ENCODE data around the gene SMIM15.

SMIM15 gene

DNA sequence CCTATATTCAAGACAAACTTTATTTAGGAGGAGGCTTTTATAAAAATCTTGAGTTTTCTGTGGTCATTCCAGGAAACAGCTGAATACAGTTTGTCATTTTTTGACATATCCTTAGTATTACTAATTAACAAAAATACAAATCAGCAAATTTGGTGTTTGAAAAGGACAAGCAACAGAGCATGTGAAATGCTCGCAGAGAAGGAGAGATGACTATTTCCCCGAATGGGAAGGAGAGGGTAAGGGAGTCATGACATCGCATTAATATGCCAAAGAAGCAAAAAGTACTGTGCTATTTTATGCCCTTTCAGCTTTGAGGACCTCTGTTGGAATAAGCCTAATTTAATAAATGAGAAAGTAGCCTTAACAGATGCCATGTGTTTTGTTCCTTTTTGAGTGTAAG lies 1.8 kb downstream of the SMIM15 start:
- Histone ChIP-seq H3K9me3 (ENCODE audit: control insufficient read depth, insufficient read depth, low read length) (no peaks in the 10 kb centered on the region), H3K4me1 (ENCODE audit: control insufficient read depth, insufficient read depth, low read length) (no peaks in the 10 kb centered on the region), H3K36me3 (ENCODE audit: control insufficient read depth, insufficient read depth, low read length) (no peaks in the 10 kb centered on the region), H3K27ac (ENCODE audit: low read length) (no peak overlapping the region), H3K27me3 (ENCODE audit: control insufficient read depth, insufficient read depth, low read length) (no peaks in the 10 kb centered on the region), H3K4me3 (ENCODE audit: low read length) (no peak overlapping the region)
- no peak for DNase-seq (ENCODE audit: low read depth, low spot score)
- no CpG with 5 or more reads among the region's 3 CpGs for WGBS (ENCODE audit: insufficient coverage, insufficient read length)

DNA sequence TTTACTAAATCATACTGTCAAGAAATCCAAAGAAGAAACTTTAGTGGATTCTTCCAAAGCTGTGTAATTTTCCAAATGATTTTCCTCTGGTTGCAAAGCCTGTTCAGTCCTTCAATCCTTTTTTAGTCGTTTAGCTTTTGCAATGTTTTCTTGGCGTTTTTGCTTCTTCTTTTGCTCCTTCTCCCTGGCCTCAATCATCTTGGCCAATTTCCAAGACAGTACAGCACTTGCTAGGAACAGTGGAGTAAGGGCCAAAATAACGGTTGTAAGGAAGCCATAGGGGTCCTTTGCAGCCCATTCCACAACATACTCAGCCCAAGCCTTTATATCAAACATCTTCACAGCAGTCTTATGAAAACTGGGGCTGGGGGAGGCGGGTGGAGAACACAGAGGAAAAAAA lies 2.4 kb downstream of the SMIM15 start:
- H3K27me3 ChIP-seq (ENCODE audit: control insufficient read depth, insufficient read depth, low read length) = no peaks in the 10 kb centered on the region
- no peak overlapping the region for H3K4me3 ChIP-seq (ENCODE audit: low read length)
- WGBS (ENCODE audit: insufficient coverage, insufficient read length) = no CpG with 5 or more reads among the region's 4 CpGs
- no peak for DNase-seq (ENCODE audit: low read depth, low spot score)
- H3K9me3 ChIP-seq (ENCODE audit: control insufficient read depth, insufficient read depth, low read length) = no peaks in the 10 kb centered on the region
- no peaks in the 10 kb centered on the region for H3K36me3 ChIP-seq (ENCODE audit: control insufficient read depth, insufficient read depth, low read length)
- no peak overlapping the region for H3K27ac ChIP-seq (ENCODE audit: low read length)
- H3K4me1 ChIP-seq (ENCODE audit: control insufficient read depth, insufficient read depth, low read length) = no peaks in the 10 kb centered on the region

DNA sequence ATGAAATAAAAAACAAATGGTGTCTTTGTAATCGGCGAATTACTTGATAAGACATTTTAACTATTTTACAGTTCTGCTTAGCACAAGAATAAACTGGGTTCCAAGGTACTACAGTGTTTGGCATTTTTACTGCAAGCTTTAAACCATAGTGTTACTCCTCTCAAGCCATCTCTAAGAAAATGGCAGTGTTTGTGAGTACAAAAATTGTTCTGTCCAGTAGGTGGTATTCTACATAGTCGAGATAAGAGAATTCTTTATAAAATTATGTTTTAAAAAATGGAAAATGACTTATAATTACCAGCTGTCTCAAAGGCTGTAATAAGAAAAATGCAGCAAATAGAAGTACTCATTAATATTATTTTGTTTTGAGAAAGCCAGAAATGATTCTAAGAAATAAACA lies 3.2 kb downstream of the SMIM15 start:
- no peak for DNase-seq (ENCODE audit: low read depth, low spot score)
- Histone ChIP-seq H3K9me3 (ENCODE audit: control insufficient read depth, insufficient read depth, low read length) (no peaks in the 10 kb centered on the region), H3K27me3 (ENCODE audit: control insufficient read depth, insufficient read depth, low read length) (no peaks in the 10 kb centered on the region), H3K27ac (ENCODE audit: low read length) (no peak overlapping the region), H3K4me3 (ENCODE audit: low read length) (no peak overlapping the region), H3K4me1 (ENCODE audit: control insufficient read depth, insufficient read depth, low read length) (no peaks in the 10 kb centered on the region), H3K36me3 (ENCODE audit: control insufficient read depth, insufficient read depth, low read length) (no peaks in the 10 kb centered on the region)
- no CpG with 5 or more reads among the region's 3 CpGs for WGBS (ENCODE audit: insufficient coverage, insufficient read length)

DNA sequence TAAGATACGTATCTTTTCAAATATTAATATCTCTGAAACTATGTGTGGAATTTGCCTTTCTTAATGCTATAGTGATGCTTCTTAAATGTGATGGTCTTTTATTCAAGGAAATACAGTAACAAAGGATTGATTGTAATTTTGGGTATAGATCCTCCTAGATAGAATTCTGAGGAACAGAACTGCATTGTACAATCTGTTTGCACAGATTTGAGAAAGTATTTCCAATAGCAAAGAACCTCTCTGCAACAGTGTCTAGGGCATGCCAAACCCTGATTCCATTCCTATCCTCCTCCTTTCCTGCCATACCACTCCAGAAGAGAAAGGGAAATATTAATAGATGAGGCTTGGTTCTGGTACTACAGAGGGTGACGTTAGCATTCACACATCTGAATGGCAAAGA lies 10.4 kb downstream of the SMIM15 start:
- H3K36me3 ChIP-seq (ENCODE audit: control insufficient read depth, insufficient read depth, low read length) = no peaks in the 10 kb centered on the region
- H3K27me3 ChIP-seq (ENCODE audit: control insufficient read depth, insufficient read depth, low read length) = no peaks in the 10 kb centered on the region
- H3K4me1 ChIP-seq (ENCODE audit: control insufficient read depth, insufficient read depth, low read length) = no peaks in the 10 kb centered on the region
- no peaks in the 10 kb centered on the region for H3K9me3 ChIP-seq (ENCODE audit: control insufficient read depth, insufficient read depth, low read length)
- H3K4me3 ChIP-seq (ENCODE audit: low read length) = no peak overlapping the region
- DNase-seq (ENCODE audit: low read depth, low spot score) = no peak
- no peak overlapping the region for H3K27ac ChIP-seq (ENCODE audit: low read length)
- WGBS (ENCODE audit: insufficient coverage, insufficient read length) = no CpG with 5 or more reads among the region's 2 CpGs

DNA sequence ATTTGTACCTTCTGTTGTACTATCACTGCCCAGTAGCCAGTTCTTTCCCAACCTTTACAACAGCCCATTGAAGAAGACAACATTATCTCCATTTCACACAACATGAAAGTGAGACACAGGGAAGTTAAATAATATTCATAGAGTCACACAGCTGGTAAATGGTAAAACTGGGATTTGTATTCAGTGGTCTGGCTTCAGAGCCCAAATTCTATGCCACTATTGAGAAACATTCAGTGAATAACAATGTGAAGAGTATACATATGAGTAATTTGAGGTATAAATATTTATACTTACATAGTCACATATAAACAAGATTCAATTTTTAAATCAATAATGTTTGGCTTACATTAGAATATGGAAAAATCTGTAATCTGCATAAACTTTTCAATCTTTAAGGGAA lies 13.8 kb downstream of the SMIM15 start:
- no peaks in the 10 kb centered on the region for H3K9me3 ChIP-seq (ENCODE audit: control insufficient read depth, insufficient read depth, low read length)
- no peak for DNase-seq (ENCODE audit: low read depth, low spot score)
- no peaks in the 10 kb centered on the region for H3K27me3 ChIP-seq (ENCODE audit: control insufficient read depth, insufficient read depth, low read length)

DNA sequence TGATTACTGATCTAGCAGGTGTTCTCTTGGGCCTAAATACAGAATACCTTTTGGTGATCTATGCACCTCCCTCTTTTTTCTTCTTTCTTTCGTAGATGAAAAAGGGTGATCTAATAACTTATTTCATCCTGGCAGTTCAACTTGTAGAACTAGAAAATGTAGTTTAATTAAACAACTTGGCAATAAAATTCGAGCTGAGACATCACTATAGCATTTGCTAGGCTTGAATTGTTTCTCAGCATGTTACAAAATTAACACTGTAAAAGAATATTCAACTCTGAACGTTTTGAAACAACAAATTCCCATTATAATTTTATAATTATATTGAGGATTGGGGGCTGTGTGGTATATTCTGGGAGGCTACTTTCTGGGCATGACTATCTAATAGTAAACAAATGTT lies 19.5 kb downstream of the SMIM15 start:
- Histone ChIP-seq H3K9me3 (ENCODE audit: control insufficient read depth, insufficient read depth, low read length) (no peaks in the 10 kb centered on the region), H3K4me1 (ENCODE audit: control insufficient read depth, insufficient read depth, low read length) (peaks cover 2% of the 10 kb centered on the region; the same call in 1 of the 2 replicates), H3K27ac (ENCODE audit: low read length) (no peak overlapping the region), H3K27me3 (ENCODE audit: control insufficient read depth, insufficient read depth, low read length) (no peaks in the 10 kb centered on the region), H3K36me3 (ENCODE audit: control insufficient read depth, insufficient read depth, low read length) (no peaks in the 10 kb centered on the region), H3K4me3 (ENCODE audit: low read length) (no peak overlapping the region)
- no CpG with 5 or more reads among the region's 3 CpGs for WGBS (ENCODE audit: insufficient coverage, insufficient read length)
- DNase-seq (ENCODE audit: low read depth, low spot score) = no peak

More for the DNA sequence above, 13.8 kb downstream of the SMIM15 start:
- Histone ChIP-seq H3K4me3 (ENCODE audit: low read length) (no peak overlapping the region), H3K27ac (ENCODE audit: low read length) (no peak overlapping the region), H3K4me1 (ENCODE audit: control insufficient read depth, insufficient read depth, low read length) (no peaks in the 10 kb centered on the region), H3K36me3 (ENCODE audit: control insufficient read depth, insufficient read depth, low read length) (no peaks in the 10 kb centered on the region)

DNA sequence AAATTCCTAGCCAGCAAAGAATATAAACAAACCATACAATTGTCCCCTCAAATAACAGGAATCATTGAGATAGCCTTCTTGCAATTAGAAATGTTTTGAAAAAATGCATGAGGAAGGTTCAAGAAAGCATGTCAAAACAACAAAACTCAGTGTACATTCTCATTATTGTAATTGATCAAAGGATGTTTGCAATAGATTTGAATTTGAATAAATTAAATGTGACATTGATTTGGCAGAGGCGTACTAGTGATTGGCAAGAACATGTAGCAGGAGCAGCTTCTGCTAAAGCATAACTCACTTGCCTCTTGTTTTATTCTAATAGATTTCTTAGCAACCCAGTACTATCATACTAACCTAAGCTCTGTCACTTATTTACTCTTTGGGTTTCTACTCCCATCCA lies 19.9 kb downstream of the SMIM15 start:
- WGBS (ENCODE audit: insufficient coverage, insufficient read length) = no CpG with 5 or more reads among the region's 1 CpG
- Histone ChIP-seq H3K4me1 (ENCODE audit: control insufficient read depth, insufficient read depth, low read length) (peaks cover 2% of the 10 kb centered on the region; the same call in 1 of the 2 replicates), H3K27me3 (ENCODE audit: control insufficient read depth, insufficient read depth, low read length) (no peaks in the 10 kb centered on the region), H3K27ac (ENCODE audit: low read length) (no peak overlapping the region), H3K4me3 (ENCODE audit: low read length) (no peak overlapping the region), H3K9me3 (ENCODE audit: control insufficient read depth, insufficient read depth, low read length) (no peaks in the 10 kb centered on the region), H3K36me3 (ENCODE audit: control insufficient read depth, insufficient read depth, low read length) (no peaks in the 10 kb centered on the region)
- no peak for DNase-seq (ENCODE audit: low read depth, low spot score)

DNA sequence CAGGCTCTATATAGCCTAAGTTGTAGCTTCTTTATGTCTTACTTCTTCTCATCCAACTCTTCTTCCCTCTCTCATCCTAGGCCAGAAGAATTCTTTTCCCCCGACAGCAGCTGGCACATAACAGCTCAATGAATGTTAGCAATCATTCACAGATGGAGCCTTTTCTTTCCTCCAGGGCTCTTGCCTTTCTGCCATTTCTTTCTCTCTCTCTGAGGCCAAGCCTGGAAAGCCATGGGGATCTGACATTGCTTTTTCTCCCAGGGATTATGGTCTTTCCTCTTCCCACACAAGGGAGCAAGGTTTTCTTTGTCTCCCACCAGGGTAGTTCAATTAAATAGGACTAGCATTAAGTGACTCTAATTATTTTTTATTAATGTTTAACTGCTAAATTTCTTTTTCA lies 20.5 kb downstream of the SMIM15 start:
- Histone ChIP-seq H3K27me3 (ENCODE audit: control insufficient read depth, insufficient read depth, low read length) (no peaks in the 10 kb centered on the region), H3K27ac (ENCODE audit: low read length) (no peak overlapping the region), H3K36me3 (ENCODE audit: control insufficient read depth, insufficient read depth, low read length) (no peaks in the 10 kb centered on the region), H3K4me1 (ENCODE audit: control insufficient read depth, insufficient read depth, low read length) (peaks cover 2% of the 10 kb centered on the region; the same call in 1 of the 2 replicates), H3K9me3 (ENCODE audit: control insufficient read depth, insufficient read depth, low read length) (no peaks in the 10 kb centered on the region), H3K4me3 (ENCODE audit: low read length) (no peak overlapping the region)
- DNase-seq (ENCODE audit: low read depth, low spot score) = no peak
- WGBS (ENCODE audit: insufficient coverage, insufficient read length) = no CpG with 5 or more reads among the region's 1 CpG

DNA sequence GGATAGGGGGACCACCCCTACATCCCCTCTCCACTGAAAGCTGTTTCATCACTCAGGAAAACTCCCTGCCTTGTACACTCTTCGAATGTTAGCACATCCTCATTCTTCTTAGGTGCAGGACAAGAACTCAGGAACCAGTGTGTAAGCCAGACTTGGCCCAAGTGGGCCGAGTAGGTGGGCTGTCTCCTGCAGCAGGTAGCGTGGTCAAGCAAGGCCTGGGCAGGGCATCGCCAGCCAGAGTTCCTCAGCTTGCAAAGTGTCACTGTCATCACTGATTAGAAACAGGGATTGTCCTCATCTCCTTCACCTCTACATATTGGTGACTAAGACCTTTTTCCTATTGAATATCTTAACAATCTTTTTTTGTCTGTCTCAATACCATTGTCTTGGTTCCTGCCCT lies 22.3 kb downstream of the SMIM15 start:
- H3K4me3 ChIP-seq (ENCODE audit: low read length) = no peak overlapping the region
- H3K4me1 ChIP-seq (ENCODE audit: control insufficient read depth, insufficient read depth, low read length) = peaks cover 2% of the 10 kb centered on the region; the same call in 1 of the 2 replicates
- WGBS (ENCODE audit: insufficient coverage, insufficient read length) = no CpG with 5 or more reads among the region's 4 CpGs
- DNase-seq (ENCODE audit: low read depth, low spot score) = no peak
- no peak overlapping the region for H3K27ac ChIP-seq (ENCODE audit: low read length)
- no peaks in the 10 kb centered on the region for H3K36me3 ChIP-seq (ENCODE audit: control insufficient read depth, insufficient read depth, low read length)
- H3K27me3 ChIP-seq (ENCODE audit: control insufficient read depth, insufficient read depth, low read length) = no peaks in the 10 kb centered on the region
- no peaks in the 10 kb centered on the region for H3K9me3 ChIP-seq (ENCODE audit: control insufficient read depth, insufficient read depth, low read length)

DNA sequence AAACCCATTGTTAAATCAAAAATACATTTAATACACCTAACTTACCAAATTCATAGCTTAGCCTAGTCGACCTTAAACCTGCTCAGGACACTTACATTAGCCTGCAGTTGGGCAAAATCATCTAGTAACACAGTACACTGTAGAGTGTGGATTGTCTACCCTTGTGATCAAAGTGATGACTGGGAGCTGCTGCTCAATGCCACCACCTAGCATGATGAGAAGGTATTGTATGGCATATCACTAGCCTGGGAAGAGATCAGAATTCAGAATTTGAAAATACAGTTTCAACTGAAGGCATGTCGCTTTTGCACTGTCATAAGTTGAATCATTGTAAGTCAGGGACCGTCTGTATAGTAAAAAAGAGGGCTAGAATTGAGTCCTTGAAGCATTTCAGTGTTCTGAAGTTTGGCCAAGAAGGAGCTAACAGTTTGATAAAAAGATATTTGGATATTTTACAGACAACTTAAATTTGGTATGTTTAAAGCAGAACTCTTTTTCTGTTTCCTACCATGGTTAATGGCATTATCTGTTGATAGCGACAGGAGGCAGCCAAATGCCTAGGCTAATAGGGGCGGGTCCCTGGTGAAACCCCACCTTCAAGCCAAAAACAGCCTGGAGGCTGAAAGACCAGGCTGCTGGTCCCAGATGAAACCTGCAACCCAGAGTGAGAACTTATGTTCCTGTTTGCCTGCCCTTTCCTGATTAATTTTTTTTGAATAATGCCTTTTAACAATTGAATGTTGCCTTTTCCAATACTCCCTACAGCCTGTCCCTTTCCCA lies 23.0 kb downstream of the SMIM15 start:
- Histone ChIP-seq H3K36me3 (ENCODE audit: control insufficient read depth, insufficient read depth, low read length) (no peaks in the 10 kb centered on the region), H3K27ac (ENCODE audit: low read length) (no peak overlapping the region), H3K4me1 (ENCODE audit: control insufficient read depth, insufficient read depth, low read length) (peaks cover 2% of the 10 kb centered on the region; the same call in 1 of the 2 replicates), H3K9me3 (ENCODE audit: control insufficient read depth, insufficient read depth, low read length) (no peaks in the 10 kb centered on the region), H3K27me3 (ENCODE audit: control insufficient read depth, insufficient read depth, low read length) (no peaks in the 10 kb centered on the region), H3K4me3 (ENCODE audit: low read length) (no peak overlapping the region)
- no CpG with 5 or more reads among the region's 5 CpGs for whole genome bisulfite sequencing (ENCODE audit: insufficient coverage, insufficient read length)
- no peak for DNase-seq (ENCODE audit: low read depth, low spot score)

DNA sequence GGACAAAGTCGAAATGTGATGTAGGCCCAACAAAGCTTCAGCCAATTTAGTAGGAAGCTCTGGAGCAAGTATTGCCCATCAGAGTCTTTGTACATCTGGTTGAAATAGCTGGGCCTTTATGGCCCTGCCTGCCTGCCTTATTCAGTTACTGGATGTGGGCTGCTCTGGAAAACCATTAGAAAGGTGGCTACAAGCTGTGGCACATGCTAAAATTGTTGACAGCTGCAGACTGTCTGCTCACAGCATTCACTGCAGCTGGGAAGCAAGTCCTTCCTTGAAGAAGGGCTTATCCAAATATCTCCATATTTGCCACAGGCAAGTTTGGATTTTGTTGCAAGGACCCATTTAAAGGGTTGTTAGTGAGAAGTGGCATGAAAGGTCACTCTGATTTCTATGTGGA lies 24.4 kb downstream of the SMIM15 start:
- H3K4me3 ChIP-seq (ENCODE audit: low read length) = no peak overlapping the region
- no peak overlapping the region for H3K27ac ChIP-seq (ENCODE audit: low read length)
- no peak for DNase-seq (ENCODE audit: low read depth, low spot score)
- peaks cover 2% of the 10 kb centered on the region; the same call in 1 of the 2 replicates for H3K4me1 ChIP-seq (ENCODE audit: control insufficient read depth, insufficient read depth, low read length)
- no peaks in the 10 kb centered on the region for H3K36me3 ChIP-seq (ENCODE audit: control insufficient read depth, insufficient read depth, low read length)
- no CpG with 5 or more reads among the region's 1 CpG for WGBS (ENCODE audit: insufficient coverage, insufficient read length)
- H3K27me3 ChIP-seq (ENCODE audit: control insufficient read depth, insufficient read depth, low read length) = no peaks in the 10 kb centered on the region
- no peaks in the 10 kb centered on the region for H3K9me3 ChIP-seq (ENCODE audit: control insufficient read depth, insufficient read depth, low read length)

All from iPS DF 6.9 (cell line).